KMS-11 (cell line): Measurements from ENCODE around the gene MOV10L1.

Source experiments
- H2AFZ ChIP-seq: fragments of 200-600 bp; sonication (generic); 2 replicates; pipeline ENCODE4 v1.6.1; 2016; ENCODE audit warnings: antibody characterized with exemption, mixed run types, low read depth
- H3K27ac ChIP-seq: fragments of 200-600 bp; sonication (generic); 2 replicates; pipeline ENCODE4 v1.6.1; 2016; ENCODE audit warnings: mild to moderate bottlenecking, mixed run types
- H3K27me3 ChIP-seq: fragments of 200-600 bp; sonication (generic); 2 replicates; pipeline ENCODE4 v1.6.1; 2017; ENCODE audit warnings: mild to moderate bottlenecking, low read depth, mixed run types, moderate library complexity; ENCODE audit not compliant: insufficient read depth
- H3K36me3 ChIP-seq: fragments of 200-600 bp; sonication (generic); 2 replicates; pipeline ENCODE4 v1.6.1; 2017; ENCODE audit warnings: mild to moderate bottlenecking, mixed run types; ENCODE audit not compliant: insufficient read depth
- H3K4me1 ChIP-seq: fragments of 200-600 bp; sonication (generic); 2 replicates; pipeline ENCODE4 v1.6.1; 2016; ENCODE audit warnings: mild to moderate bottlenecking, low read depth, mixed run types; ENCODE audit not compliant: poor library complexity, severe bottlenecking
- H3K4me2 ChIP-seq: fragments of 200-600 bp; sonication (generic); 2 replicates; pipeline ENCODE4 v1.7.0; 2016; ENCODE audit warnings: mild to moderate bottlenecking, mixed run types
- H3K4me3 ChIP-seq: fragments of 200-600 bp; sonication (generic); IDR thresholded peaks from 2 replicates; pipeline ENCODE4 v1.6.1; 2017; ENCODE audit warnings: low read depth, low read length, mixed read lengths; ENCODE audit not compliant: insufficient read depth
- H3K79me2 ChIP-seq: fragments of 200-600 bp; sonication (generic); 2 replicates; pipeline ENCODE4 v1.6.1; 2016; ENCODE audit warnings: low read depth, mixed run types; ENCODE audit not compliant: insufficient read depth
- H3K9ac ChIP-seq: fragments of 200-600 bp; sonication (generic); 2 replicates; pipeline ENCODE4 v1.6.1; 2016; ENCODE audit warnings: mild to moderate bottlenecking, mixed run types
- H4K20me1 ChIP-seq: fragments of 200-600 bp; sonication (generic); 2 replicates; pipeline ENCODE4 v1.6.1; 2016; ENCODE audit warnings: mild to moderate bottlenecking, mixed run types; ENCODE audit not compliant: insufficient read depth
- CTCF ChIP-seq: fragments of 200-600 bp; sonication (generic); conservative IDR thresholded peaks from 2 replicates; pipeline ENCODE4 v1.6.1; 2017; ENCODE audit warnings: low read depth, mild to moderate bottlenecking, antibody characterized with exemption, low read length, moderate library complexity, mixed read lengths

The MOV10L1 gene

GRCh38 chr22:50102946-50103345 lies 13.1 kb downstream of the MOV10L1 start:
- no peak overlapping the region for H3K4me3 ChIP-seq
- no peak for TF ChIP-seq CTCF
- H2AFZ ChIP-seq: no peak overlapping the region
- no peaks in the 10 kb centered on the region for H3K27me3 ChIP-seq
- no peaks in the 10 kb centered on the region for H3K36me3 ChIP-seq
- H3K79me2 ChIP-seq: no peaks in the 10 kb centered on the region
- no peak overlapping the region for H3K27ac ChIP-seq
- no peaks in the 10 kb centered on the region for H4K20me1 ChIP-seq
- H3K4me1 ChIP-seq: no peaks in the 10 kb centered on the region
- H3K9ac ChIP-seq: no peak overlapping the region
- no peak overlapping the region for H3K4me2 ChIP-seq

GRCh38 chr22:50104141-50104544 lies 14.3 kb downstream of the MOV10L1 start:
- no peak overlapping the region for H3K9ac ChIP-seq
- no peak overlapping the region for H3K27ac ChIP-seq
- no peaks in the 10 kb centered on the region for H4K20me1 ChIP-seq
- H3K4me3 ChIP-seq: no peak overlapping the region
- H3K4me1 ChIP-seq: no peaks in the 10 kb centered on the region
- H3K79me2 ChIP-seq: no peaks in the 10 kb centered on the region
- no peak overlapping the region for H3K4me2 ChIP-seq
- no peak for TF ChIP-seq CTCF
- no peaks in the 10 kb centered on the region for H3K27me3 ChIP-seq
- H2AFZ ChIP-seq: no peak overlapping the region
- H3K36me3 ChIP-seq: no peaks in the 10 kb centered on the region

- Histone ChIP-seq H2AFZ (no peak overlapping the region), H3K27ac (no peak overlapping the region), H3K4me1 (no peaks in the 10 kb centered on the region), H4K20me1 (no peaks in the 10 kb centered on the region), H3K4me2 (no peak overlapping the region), H3K36me3 (no peaks in the 10 kb centered on the region), H3K4me3 (no peak overlapping the region), H3K27me3 (no peaks in the 10 kb centered on the region), H3K9ac (no peak overlapping the region), H3K79me2 (no peaks in the 10 kb centered on the region)
- TF ChIP-seq CTCF: no peak
Measured at GRCh38 chr22:50105208-50106100, 15.6 kb downstream of the MOV10L1 start.

GRCh38 chr22:50107529-50107928 lies 17.7 kb downstream of the MOV10L1 start:
- H3K27ac ChIP-seq: no peak overlapping the region

More at GRCh38 chr22:50107529-50107928, 17.7 kb downstream of the MOV10L1 start:
- no peak overlapping the region for H3K4me3 ChIP-seq
- no peak overlapping the region for H3K9ac ChIP-seq
- H4K20me1 ChIP-seq: no peaks in the 10 kb centered on the region
- no peaks in the 10 kb centered on the region for H3K79me2 ChIP-seq
- H3K27me3 ChIP-seq: no peaks in the 10 kb centered on the region
- no peak overlapping the region for H3K4me2 ChIP-seq
- H2AFZ ChIP-seq: no peak overlapping the region
- no peaks in the 10 kb centered on the region for H3K36me3 ChIP-seq
- H3K4me1 ChIP-seq: no peaks in the 10 kb centered on the region
- TF ChIP-seq CTCF: no peak
